NCI-H1417 treated with DMSO at 0.1 percent for 48 hours (cell line): Measurements from ENCODE around the gene PAQR5.
"Not testable (repeated sequence)": the region's sequence is repeated elsewhere in the genome, so short reads cannot be mapped to it uniquely, and the experiment has no call there.

Source experiments
- DNase-seq: peaks from one replicate; lab custom pipeline; 2025; lab: John Stamatoyannopoulos, UW

The PAQR5 gene

DNA sequence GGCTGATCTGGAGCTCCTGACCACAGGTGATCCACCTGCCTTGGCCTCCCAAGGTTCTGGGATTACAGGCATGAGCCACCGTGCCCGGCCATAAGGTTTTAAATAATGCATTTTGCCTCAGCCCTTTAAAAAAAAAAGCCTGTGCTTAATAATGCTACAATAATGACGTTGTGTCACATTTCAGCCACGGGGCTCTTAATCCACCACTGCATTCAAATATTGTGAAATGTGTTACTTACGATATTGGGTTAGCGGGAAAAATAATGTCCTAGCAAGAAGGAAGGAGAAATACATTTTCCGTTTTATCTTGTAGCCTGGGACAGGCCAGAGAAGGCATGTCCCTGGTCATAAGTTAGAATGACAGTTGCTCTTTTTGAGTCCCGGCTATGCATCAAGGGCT lies 17.6 kb downstream of the PAQR5 start:
- DNase-seq = no peak

DNA sequence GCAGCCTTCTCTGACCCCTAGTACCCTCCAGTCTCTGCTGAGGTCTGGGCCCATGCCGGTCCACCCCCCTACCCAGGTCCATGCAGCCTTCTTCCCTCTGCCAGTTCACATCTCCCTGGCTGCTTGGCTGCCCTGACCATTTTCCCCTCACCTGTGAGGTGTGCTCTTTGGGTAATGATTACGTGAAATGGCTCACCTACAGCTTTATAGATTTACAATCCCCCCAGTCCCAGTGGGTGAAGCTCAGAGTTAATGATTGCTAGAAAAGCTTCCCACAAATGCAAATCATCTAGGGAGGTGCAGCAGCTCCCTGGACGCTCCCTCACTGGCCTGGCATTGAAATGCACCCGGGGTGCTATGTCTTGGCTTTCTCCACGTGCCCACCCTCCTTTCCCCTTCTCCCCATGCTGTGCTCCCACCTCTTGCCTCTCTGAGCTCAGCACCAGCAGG lies 18.7 kb downstream of the PAQR5 start:
- no peak for DNase-seq

DNA sequence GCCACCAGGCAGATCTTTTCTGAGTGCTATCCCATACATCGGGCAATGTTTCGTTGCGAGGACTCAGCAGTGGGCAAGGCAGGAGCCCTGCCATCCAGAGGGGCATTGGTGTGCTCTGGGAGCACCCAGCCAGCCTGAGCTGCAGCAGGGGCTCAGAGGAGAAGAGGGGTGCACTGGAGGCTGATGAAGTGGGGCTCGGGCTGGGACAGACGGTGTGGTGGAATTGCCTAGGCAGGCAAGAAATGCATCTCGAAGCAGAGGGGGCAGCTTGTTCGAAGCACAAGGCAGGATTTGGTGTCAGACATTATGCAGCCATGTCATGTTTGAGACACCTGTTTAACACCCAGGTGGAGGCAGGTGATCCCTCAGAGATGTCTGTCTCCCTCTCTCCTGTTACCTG lies 19.3 kb downstream of the PAQR5 start:
- DNase-seq = no peak

DNA sequence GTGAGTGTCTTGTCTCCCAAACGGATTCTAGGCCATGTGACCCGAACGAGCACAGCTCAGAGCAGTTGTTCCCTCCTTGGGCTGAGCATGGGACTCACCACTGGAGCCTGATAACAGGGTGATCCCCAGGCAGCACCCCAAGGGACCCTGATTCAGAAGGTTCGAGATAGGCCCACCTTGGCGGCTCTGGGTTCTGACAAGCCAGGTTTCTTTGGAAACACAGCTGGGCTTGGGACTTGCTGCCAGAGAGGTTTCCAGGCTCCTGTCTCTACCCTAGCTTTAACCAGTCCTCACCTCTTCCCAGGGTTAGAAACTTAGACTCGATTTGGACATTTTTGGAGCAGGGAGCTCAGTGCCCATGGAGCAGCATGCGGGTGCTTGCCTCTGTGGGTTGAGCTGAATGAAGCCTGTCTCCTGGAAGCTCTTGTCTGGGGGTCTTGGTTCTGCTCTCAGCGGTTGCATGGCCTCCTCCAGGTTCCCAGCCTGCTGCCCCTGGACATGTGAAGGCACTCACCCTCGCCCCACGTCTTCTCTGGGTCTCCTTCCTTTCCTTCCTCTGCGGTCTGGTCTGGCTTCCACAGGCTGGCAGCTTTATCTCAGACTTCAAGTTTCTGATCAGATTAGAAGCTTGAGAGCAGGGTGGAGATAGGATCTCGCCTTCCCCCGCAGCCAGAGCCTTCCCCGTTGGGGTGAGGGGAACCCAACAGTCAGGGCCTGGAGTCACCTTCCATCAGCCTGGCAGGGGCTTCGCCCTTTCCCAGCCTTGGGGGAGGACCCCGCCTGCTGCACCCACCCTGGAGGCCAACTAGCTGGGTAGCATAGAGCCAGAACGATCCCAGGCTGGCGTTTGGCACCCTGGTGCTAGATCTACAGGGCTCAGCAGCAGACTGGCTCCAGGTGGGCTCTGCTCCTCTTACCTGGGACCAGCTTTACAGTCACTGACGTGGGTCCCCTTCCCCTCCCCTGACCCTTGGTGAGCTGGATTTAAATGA lies 21.0 kb downstream of the PAQR5 start:
- no peak for DNase-seq

DNA sequence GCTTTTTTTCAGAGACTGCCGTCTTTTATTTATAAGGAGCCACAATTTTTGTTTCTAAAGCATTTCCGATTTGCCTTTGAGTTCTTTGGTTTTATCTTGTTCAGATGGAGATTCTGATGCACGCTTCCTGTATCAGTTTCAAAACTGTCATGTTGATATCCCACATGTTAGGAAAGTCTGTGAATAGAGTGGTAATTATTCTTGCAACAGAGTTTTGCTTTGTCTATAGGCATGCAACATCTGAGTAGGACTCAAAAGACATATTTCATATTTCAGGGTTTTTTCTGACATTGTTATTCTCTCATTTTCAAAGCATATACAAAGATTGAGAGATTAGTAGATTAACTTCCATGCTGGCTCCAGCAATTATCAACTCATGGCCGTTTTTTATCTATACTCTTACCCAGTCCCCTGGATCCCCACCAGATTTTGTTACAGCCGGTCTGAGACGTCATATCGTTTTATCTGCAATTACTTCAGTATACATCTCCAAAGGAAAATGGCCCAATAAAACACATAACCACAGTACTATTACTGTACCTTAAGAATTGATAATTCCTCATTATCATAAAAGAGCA lies 22.4 kb downstream of the PAQR5 start:
- no peak for DNase-seq

DNA sequence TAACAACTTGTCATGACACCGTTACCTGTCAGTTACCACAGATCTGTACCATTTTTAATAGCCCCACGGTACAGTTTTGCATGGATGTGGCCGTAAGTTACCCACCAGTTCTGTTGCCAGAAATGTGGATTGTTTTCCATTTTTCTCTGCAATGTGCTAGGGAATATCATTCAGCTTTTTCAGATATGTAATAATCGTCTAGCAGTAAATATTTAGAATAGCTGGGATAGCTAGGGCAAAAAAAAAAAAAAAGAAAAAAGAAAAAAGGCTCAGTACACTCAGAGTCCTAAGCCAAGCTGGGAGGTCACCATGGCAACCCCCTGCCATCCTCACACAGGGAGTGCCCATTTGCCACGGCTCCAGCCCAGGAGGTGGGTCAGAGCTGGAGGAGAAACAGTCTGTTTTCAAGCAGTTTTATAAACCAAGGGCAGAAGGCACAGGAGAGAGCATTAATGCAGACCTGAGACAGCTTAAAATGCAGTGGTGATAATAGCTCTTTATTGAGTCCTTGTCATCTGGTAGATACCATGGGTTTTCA lies 25.2 kb downstream of the PAQR5 start:
- DNase-seq = no peak

DNA sequence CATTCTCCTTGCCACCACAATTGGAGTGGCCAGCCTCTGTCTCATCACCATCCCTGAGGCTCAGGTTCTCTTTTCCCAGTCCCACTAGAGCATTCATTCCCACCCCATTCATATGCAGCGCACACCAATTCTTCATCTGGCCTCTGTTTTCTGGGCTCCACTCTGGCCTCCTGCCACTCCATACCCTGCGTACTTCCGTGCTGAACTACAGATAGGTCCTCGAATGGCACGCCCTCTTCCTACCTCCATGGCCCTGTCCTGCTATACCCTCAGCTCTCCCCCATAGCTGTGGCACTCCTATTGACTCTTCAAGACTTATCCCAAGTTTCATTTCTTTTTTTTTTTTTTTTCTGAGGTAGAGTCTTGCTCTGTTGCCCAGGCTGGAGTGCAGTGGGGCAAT lies 25.9 kb downstream of the PAQR5 start:
- no peak for DNase-seq

DNA sequence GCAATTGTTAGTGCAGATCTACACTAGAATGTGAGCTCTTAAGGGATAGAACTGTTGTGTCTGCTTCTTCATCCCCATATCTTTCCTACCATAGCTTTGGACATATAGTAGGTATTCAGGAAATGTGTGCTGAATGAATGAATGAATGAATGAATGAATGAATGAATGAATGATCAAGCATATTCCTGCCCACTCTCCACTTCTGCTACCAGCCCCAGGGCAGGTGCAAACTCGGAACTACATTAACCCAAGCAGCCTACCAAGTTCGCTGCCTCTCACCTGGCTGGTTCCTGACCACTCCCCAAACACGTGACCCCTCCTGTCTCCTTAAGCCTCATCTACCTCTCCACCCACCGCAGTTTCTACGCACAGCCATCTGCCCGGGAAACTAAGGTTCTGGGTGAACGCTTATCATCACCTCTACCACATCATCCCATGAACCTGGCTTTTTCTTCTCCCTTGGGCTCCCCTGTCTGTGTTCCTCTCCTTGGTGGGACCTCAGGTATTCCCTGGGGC lies 26.8 kb downstream of the PAQR5 start:
- no peak for DNase-seq

DNA sequence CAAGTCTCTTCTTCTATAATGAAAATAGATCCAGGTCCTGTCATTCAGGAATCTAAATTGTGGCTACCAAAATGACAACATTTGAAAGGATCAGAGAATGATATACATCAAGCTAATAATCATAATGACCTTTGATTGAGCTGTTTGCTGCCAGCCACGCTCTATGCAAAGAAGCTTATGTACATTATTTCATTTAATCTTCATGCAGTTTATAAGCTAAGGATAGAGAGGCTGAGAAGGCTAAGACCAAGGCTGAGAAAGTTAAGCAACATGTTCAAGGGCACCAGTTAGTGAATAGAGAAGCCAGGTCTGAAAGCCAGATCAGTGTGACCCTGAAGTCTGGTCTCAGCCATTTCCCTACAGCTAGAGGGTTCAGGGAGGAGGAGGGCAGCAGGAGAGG lies 29.4 kb downstream of the PAQR5 start:
- no peak for DNase-seq

DNA sequence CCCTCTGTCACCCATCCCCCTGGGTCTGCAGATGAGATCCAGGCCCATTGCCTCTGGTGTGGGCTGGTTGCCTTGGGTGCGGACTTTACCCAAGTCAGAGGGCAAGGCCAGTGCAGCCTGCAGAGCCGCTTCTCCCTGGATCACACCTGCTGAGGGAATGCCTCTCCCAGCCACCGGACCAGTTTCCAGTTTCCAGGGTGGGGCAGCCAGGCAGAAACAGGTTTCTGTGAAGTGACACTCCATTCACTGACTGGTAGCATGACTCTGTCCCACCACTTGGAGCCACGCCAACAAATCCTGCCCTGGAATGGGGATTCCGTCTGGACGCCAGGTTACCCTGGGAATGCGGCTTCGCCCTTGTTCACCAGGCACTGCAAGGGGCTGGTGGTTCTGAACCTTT lies 30.0 kb downstream of the PAQR5 start:
- no peak for DNase-seq

DNA sequence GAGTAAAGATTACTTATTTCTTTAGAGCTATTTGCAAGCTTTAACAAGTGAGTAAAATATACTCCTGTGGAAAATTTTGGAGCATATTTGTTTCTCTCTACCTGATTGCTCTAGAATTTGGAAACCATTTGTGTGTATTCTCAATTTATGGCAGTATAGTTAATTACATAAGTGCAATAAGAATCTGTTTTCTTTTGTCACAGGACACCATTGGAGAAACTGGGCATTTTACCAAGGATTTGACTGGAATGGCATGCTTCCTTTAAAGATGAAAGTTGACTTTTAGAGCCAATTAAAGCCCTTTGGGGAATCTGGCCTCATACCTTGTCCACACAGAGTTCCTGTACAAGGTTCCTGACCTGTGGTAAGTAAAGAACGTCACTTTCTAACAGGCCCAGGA lies 38.4 kb downstream of the PAQR5 start:
- no peak for DNase-seq

DNA sequence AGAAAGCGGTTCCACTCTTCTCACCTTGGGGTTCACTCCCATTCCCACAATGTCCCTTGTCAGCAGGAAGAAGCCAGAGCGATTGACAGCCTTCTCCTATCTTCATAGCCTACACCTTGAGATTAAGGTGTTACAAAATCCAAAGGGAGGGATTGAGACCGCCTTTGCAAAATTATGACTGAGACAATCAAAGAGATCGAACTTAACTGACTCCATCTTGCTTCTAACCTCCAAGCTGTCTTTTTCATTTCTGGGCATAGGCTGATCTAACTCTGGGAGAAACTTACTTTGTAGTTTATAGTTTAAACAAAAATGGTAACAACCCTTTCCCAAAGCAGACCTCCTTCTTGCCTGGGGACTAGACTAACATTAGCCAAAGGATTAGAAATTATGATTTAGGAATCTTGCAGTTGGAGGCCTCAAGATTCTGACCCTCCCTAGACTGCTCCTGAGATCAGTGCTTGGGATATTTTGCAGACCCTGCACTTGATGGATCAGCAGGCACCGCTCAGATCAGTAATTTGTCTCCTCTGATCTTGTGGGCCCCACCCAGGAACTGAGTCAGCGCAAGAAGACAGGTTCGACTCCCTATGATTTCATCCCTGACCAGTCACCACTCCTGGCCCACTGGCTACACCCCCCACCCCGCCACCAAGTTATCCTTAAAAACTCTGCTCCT lies 40.0 kb downstream of the PAQR5 start:
- DNase-seq = no peak

DNA sequence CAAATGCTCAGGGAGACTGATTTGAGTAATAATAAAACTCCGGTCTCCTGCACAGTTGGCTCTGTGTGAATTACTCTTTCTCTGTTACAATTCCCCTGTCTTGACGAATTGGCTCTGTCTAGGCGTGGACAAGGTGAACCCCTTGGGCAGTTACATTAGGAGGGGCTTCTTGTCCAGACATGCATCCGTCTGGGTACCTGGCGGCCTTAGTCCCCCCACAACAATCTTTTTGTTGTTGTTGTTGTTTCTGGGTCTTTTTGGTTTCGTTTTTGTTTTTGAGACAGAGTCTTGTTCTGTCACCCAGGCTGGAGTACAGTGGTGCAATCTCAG lies 40.5 kb downstream of the PAQR5 start:
- not testable (repeated sequence) for DNase-seq

DNA sequence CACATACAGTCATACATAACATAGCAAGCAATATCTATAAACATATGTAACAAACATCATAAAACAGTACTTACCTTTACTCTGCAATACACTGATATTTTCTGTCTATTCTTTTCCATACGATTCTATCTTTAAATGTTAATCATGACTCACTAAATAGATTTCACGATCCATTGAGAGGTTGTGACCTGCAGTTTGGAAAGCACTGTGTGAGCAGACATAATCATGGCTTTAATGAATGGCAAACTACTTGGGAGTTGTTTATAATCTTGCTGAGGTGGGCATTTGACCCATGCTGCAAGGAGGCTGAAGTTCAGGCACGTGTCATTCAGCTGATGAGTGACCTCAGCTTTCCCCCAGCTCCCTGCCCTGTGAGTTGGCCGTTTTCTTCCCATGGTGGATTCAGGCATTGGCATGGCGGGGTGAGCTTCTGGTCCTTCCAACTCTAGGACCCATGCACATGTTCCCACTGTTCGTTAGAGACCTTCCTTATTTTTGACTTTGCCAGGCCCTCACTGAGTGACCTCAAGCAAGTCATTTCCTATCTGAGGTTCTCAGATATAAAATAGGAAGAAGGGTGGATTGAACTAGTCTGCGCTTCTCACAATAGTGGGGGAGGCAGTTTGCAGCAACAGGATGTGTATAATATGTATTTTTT lies 41.7 kb downstream of the PAQR5 start:
- no peak for DNase-seq

DNA sequence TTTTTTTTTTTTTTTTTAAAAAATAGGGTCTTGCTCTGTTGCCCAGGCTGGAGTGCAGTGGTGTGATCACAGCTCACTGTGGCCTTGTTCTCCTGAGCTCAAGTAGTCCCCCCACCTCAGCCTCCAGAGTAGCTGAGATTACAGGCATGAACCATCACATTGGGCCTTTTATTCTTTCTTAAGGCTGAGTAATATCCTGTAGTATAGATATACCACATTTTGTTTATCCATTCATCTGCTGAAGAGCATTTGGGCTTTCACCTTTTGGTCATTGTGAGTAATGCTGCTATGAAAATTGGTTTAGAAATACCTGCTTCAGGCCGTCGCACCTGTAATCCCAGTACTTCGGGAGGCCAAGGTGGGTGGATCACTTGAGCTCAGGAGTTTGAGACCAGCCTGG lies 42.6 kb downstream of the PAQR5 start:
- no peak for DNase-seq

DNA sequence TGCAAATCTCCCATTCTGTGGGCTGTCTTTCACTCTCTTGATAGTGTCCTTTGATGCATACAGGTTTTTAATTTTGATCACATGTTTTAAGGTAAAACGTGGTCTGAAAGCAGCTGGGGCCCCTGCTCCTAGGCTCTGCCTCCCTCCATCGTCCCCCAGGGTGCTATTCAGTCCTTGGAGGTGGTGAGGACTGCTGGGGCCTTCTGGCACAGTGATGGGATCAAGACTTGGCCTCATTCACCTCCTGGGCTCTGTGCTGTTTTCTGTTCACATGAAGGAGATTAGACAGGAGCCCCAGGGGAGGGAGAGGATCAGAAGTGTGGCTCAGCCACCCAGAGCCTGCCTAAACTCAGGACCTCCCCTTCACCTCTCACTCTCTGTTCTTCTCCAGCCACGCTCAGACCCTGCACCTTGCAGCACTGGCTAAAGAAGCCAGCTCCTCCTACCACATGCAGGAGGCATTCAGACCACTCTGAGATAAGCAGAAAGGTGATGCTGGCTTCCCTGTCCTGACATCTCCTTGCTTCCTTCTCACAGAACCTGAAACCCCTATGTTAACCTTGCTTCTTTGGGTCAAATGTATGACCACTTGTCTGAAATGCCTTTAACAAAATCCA lies 43.9 kb downstream of the PAQR5 start:
- DNase-seq = no peak

DNA sequence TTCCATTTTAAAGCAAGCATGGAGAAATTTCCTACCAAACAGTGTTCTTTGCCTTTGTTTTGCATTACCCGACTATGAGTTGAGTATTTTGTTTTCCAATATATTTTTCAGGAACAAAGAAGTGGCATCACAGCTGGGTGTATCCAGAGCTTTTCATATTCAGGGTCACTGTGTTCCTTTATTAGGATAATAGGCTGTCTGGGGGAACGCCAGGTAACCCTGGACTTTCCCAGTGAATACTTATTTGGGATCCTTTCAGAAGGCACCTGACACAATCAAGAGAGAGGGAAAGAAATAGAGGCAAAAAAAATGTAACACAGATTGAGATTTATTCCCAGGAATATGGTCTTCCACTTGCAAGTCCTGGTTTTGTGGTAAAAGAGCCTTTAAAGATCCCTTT lies 44.4 kb downstream of the PAQR5 start:
- no peak for DNase-seq

DNA sequence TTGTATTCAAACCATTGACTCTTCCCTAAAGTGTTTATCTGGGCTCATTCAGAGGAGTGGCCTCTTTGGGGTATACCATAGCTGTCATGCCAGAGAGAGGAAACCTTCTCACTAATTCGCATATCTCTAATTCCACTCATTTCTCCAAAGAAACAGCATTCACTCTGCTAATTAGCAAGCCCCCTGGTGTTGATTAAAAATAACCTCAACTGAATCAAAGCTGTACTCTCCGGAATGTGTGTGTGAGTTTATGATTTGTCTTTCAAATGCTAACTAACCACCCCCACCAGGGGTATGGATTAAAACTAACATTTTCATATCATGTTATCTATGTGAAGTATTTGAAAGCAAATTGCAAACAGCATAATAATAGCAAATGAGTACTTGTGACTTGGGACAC lies 45.5 kb downstream of the PAQR5 start:
- DNase-seq = no peak

DNA sequence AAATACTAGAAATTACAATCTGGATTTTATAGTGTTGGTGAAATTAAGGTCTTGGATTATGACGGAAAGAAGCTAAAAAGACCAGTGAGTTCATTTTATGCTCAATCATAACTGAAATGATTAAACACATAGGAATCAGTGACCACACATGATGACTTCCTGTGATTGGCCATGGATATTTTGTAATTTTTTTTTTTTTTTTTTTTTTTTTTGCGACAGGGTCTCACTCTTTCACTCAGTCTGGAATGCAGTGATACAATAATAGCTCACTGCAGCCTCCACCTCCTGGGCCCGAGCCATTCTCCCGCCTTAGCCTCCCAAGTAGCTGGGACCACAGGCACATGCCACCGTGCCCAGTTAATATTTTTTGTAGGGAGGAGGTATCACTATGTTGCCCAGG lies 47.4 kb downstream of the PAQR5 start:
- DNase-seq = no peak

DNA sequence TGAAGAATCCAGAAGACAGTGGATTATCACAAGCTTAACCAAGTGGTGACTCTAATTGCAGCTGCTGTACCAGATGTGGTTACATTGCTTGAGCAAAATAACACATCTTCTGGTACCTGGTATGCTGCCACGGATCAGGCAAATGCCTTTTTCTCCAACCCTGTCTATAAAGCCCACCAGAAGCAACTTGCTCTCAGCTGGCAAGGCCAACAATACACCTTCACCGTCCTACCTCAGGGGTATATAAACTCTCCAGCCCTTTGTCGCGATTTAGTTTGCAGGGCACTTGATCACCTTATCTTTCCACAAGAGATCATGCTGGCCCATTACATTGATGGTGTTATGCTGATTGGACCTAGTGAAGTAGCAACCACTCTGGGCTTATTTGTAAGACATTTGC lies 52.6 kb downstream of the PAQR5 start:
- DNase-seq = no peak

DNA sequence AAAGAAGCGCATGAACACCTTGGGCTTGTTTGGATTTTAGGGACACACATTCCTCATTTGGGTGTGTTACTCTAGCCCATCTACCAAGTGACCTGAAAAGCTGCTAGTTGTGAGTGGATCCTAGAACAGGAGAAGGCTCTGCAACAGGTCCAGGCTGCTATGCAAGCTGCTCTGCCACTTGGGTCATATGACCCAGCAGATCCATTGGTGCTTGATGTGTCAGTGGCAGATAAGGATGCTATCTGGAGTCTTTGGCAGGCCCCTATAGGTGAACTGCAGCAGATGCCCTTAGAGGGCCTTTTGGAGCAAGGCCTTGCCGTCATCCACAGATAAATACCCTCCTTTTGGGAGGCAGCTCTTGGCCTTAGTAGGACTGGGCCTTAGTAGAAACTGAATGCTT lies 53.2 kb downstream of the PAQR5 start:
- no peak for DNase-seq
